ENCODE results near the gene TASP1. TPM values are rescaled to one million over a fixed set of nuclear protein-coding genes. Genes with fewer than 3 reads are reported as not detected.

Gene TASP1
- total RNA-seq, 1 donor from 2014 or later: 10.3 TPM

GRCh38 chr20:13510837-13511488 is 127.8 kb downstream of the TASP1 start:
- no peak for FAIRE-seq
- peaks cover 10% of the 10 kb centered on the region for H3K36me3 Mint-ChIP-seq (ENCODE audit: low read depth, unreplicated experiment)
- Histone ChIP-seq H3K79me2 (ENCODE audit: insufficient read depth, low read length) (no peaks in the 10 kb centered on the region), H3K27ac (ENCODE audit: low read depth, low read length) (no peak overlapping the region), H3K4me1 (ENCODE audit: insufficient read depth, low read length) (no peaks in the 10 kb centered on the region), H2AFZ (ENCODE audit: low read depth, low read length) (no peak overlapping the region), H3K36me3 (ENCODE audit: insufficient read depth, low read length) (no peaks in the 10 kb centered on the region), H4K20me1 (ENCODE audit: insufficient read depth, low read length) (no peaks in the 10 kb centered on the region), H3K27me3 (ENCODE audit: insufficient read depth, low read length) (no peaks in the 10 kb centered on the region), H3K9ac (ENCODE audit: low read length) (no peak overlapping the region), H3K4me2 (ENCODE audit: low read length) (no peak overlapping the region), H3K4me3 (ENCODE audit: insufficient read depth, low read depth, low read length) (no peak overlapping the region), H3K9me3 (ENCODE audit: insufficient read depth, low read depth, low read length) (no peaks in the 10 kb centered on the region)
- no peak overlapping the region for H3K27ac Mint-ChIP-seq (ENCODE audit: unreplicated experiment)
- DNase-seq (ENCODE audit: low read depth): peak; percentile 13
- no peak overlapping the region for H3K4me3 Mint-ChIP-seq (ENCODE audit: unreplicated experiment)
- H3K4me1 Mint-ChIP-seq (ENCODE audit: low read depth, unreplicated experiment): no peaks in the 10 kb centered on the region
- H3K9me3 Mint-ChIP-seq (ENCODE audit: unreplicated experiment): peaks cover 16% of the 10 kb centered on the region
- no peaks in the 10 kb centered on the region for H3K27me3 Mint-ChIP-seq (ENCODE audit: low read depth, unreplicated experiment)
- TF ChIP-seq CTCF (IDR thresholded peaks at IDR 0.05; ENCODE audit: insufficient read depth, low read depth, low read length) (no peak), EZH2 (IDR thresholded peaks at IDR 0.05; ENCODE audit: insufficient read depth, low read length) (no peak)

GRCh38 chr20:13507646-13508045 is 131.1 kb downstream of the TASP1 start:
- Histone ChIP-seq H3K27me3 (ENCODE audit: insufficient read depth, low read length) (no peaks in the 10 kb centered on the region), H3K79me2 (ENCODE audit: insufficient read depth, low read length) (no peaks in the 10 kb centered on the region), H2AFZ (ENCODE audit: low read depth, low read length) (no peak overlapping the region), H3K4me1 (ENCODE audit: insufficient read depth, low read length) (no peaks in the 10 kb centered on the region), H3K9ac (ENCODE audit: low read length) (no peak overlapping the region), H3K27ac (ENCODE audit: low read depth, low read length) (no peak overlapping the region), H3K4me3 (ENCODE audit: insufficient read depth, low read depth, low read length) (no peak overlapping the region), H3K9me3 (ENCODE audit: insufficient read depth, low read depth, low read length) (no peaks in the 10 kb centered on the region), H3K4me2 (ENCODE audit: low read length) (no peak overlapping the region), H3K36me3 (ENCODE audit: insufficient read depth, low read length) (no peaks in the 10 kb centered on the region), H4K20me1 (ENCODE audit: insufficient read depth, low read length) (no peaks in the 10 kb centered on the region)
- Mint-ChIP-seq H3K4me1 (ENCODE audit: low read depth, unreplicated experiment) (no peaks in the 10 kb centered on the region), H3K27me3 (ENCODE audit: low read depth, unreplicated experiment) (no peaks in the 10 kb centered on the region), H3K9me3 (ENCODE audit: unreplicated experiment) (peaks cover 12% of the 10 kb centered on the region), H3K27ac (ENCODE audit: unreplicated experiment) (no peak overlapping the region), H3K4me3 (ENCODE audit: unreplicated experiment) (no peak overlapping the region), H3K36me3 (ENCODE audit: low read depth, unreplicated experiment) (peaks cover 16% of the 10 kb centered on the region)
- no peak for TF ChIP-seq EZH2 (IDR thresholded peaks at IDR 0.05; ENCODE audit: insufficient read depth, low read length)
- TF ChIP-seq CTCF (IDR thresholded peaks at IDR 0.05; ENCODE audit: insufficient read depth, low read depth, low read length): no peak
- FAIRE-seq (no peak), DNase-seq (ENCODE audit: low read depth) (no peak)

GRCh38 chr20:13501500-13501899 is 137.2 kb downstream of the TASP1 start:
- H3K4me1 Mint-ChIP-seq (ENCODE audit: low read depth, unreplicated experiment): no peaks in the 10 kb centered on the region
- Histone ChIP-seq H3K4me2 (ENCODE audit: low read length) (no peak overlapping the region), H3K79me2 (ENCODE audit: insufficient read depth, low read length) (no peaks in the 10 kb centered on the region), H3K4me1 (ENCODE audit: insufficient read depth, low read length) (no peaks in the 10 kb centered on the region), H3K9me3 (ENCODE audit: insufficient read depth, low read depth, low read length) (no peaks in the 10 kb centered on the region), H3K4me3 (ENCODE audit: insufficient read depth, low read depth, low read length) (no peak overlapping the region), H3K36me3 (ENCODE audit: insufficient read depth, low read length) (no peaks in the 10 kb centered on the region), H3K9ac (ENCODE audit: low read length) (no peak overlapping the region), H3K27ac (ENCODE audit: low read depth, low read length) (no peak overlapping the region), H4K20me1 (ENCODE audit: insufficient read depth, low read length) (no peaks in the 10 kb centered on the region), H3K27me3 (ENCODE audit: insufficient read depth, low read length) (no peaks in the 10 kb centered on the region), H2AFZ (ENCODE audit: low read depth, low read length) (no peak overlapping the region)
- H3K9me3 Mint-ChIP-seq (ENCODE audit: unreplicated experiment): peaks cover 12% of the 10 kb centered on the region
- DNase-seq (ENCODE audit: low read depth) (no peak), FAIRE-seq (no peak)
- no peaks in the 10 kb centered on the region for H3K27me3 Mint-ChIP-seq (ENCODE audit: low read depth, unreplicated experiment)
- no peak overlapping the region for H3K27ac Mint-ChIP-seq (ENCODE audit: unreplicated experiment)
- peaks cover 17% of the 10 kb centered on the region for H3K36me3 Mint-ChIP-seq (ENCODE audit: low read depth, unreplicated experiment)
- no peak overlapping the region for H3K4me3 Mint-ChIP-seq (ENCODE audit: unreplicated experiment)
- TF ChIP-seq EZH2 (IDR thresholded peaks at IDR 0.05; ENCODE audit: insufficient read depth, low read length): no peak
- TF ChIP-seq CTCF (IDR thresholded peaks at IDR 0.05; ENCODE audit: insufficient read depth, low read depth, low read length): no peak
